Mesenteric fat pad (tissue), 1 donor: Measurements from ENCODE around the gene LDLRAD3. TPM values are rescaled to one million over a fixed set of nuclear protein-coding genes. Genes with fewer than 3 reads are reported as not detected.
"Not testable (repeated sequence)": the region's sequence is repeated elsewhere in the genome, so short reads cannot be mapped to it uniquely, and the experiment has no call there.

Experiments used
- DNase-seq: peaks from one replicate; pipeline ENCODE4 v3.0.0-alpha.2; 2020; ENCODE audit warnings: low spot score
- long read RNA-seq: library from polyadenylated mRNA; unstranded; transcript quantifications from one replicate; pipeline ENCODE4 v2.0.0, GENCODE V29; 2020
- total RNA-seq: library from RNA; stranded (reverse); fragmentation: NEBNext Ultra II Directional; extraction: Animal tissue kit (Norgen Biotek cat#: 25700); gene quantifications from one replicate; pipeline ENCODE4 v1.2.1, GENCODE V29; 2021
- donor health status: DM: yes; HTN: yes; CAD: no.

LDLRAD3 gene
- total RNA-seq, result 69.2 TPM
- long read RNA-seq, partial matches to known transcripts, result 24 of 89 reads
- long read RNA-seq, other reads (novel, unspliced or antisense), result 61 of 89 reads

GRCh38 chr11:35943713-35944502, at the start of gene LDLRAD3:
TSS of gene LDLRAD3 (plus strand) at chr11:35944062. CDS start at chr11:35944099, 37 bp downstream.
- DNase-seq, result peak; percentile 96

GRCh38 chr11:35897019-35897418, 46.8 kb upstream of the LDLRAD3 start:
- no peak for DNase-seq

- no peak for DNase-seq
Observed at GRCh38 chr11:35902961-35903360, 40.9 kb upstream of the LDLRAD3 start.

- no peak for DNase-seq
Observed at GRCh38 chr11:35905646-35906276, 38.1 kb upstream of the LDLRAD3 start.

GRCh38 chr11:35906277-35906661, 37.6 kb upstream of the LDLRAD3 start:
- no peak for DNase-seq

- no peak for DNase-seq
Observed at GRCh38 chr11:35906681-35907080, 37.2 kb upstream of the LDLRAD3 start.

GRCh38 chr11:35907648-35908431, 36.0 kb upstream of the LDLRAD3 start:
- DNase-seq, result no peak

GRCh38 chr11:35908432-35908771, 35.5 kb upstream of the LDLRAD3 start:
- DNase-seq, result not testable (repeated sequence)

GRCh38 chr11:35909511-35910265, 34.2 kb upstream of the LDLRAD3 start:
- no peak for DNase-seq

- DNase-seq, result no peak
Observed at GRCh38 chr11:35911013-35911412, 32.8 kb upstream of the LDLRAD3 start.

- DNase-seq, result no peak
Observed at GRCh38 chr11:35911616-35912165, 32.2 kb upstream of the LDLRAD3 start.

GRCh38 chr11:35912436-35912835, 31.4 kb upstream of the LDLRAD3 start:
- DNase-seq, result not testable (repeated sequence)

GRCh38 chr11:35912883-35913624, 30.8 kb upstream of the LDLRAD3 start:
- no peak for DNase-seq

- DNase-seq, result no peak
Observed at GRCh38 chr11:35914816-35915215, 29.0 kb upstream of the LDLRAD3 start.

- no peak for DNase-seq
Observed at GRCh38 chr11:35916270-35916669, 27.6 kb upstream of the LDLRAD3 start.

GRCh38 chr11:35917676-35918075, 26.2 kb upstream of the LDLRAD3 start:
- no peak for DNase-seq

- DNase-seq, result no peak
Observed at GRCh38 chr11:35918716-35919115, 25.1 kb upstream of the LDLRAD3 start.

GRCh38 chr11:35919244-35919643, 24.6 kb upstream of the LDLRAD3 start:
- no peak for DNase-seq

- no peak for DNase-seq
Observed at GRCh38 chr11:35923452-35923851, 20.4 kb upstream of the LDLRAD3 start.

- DNase-seq, result no peak
Observed at GRCh38 chr11:35924811-35925210, 19.1 kb upstream of the LDLRAD3 start.
